Measurements from ENCODE around the gene ZSCAN22. TPM values are rescaled to one million over a fixed set of nuclear protein-coding genes. Genes with fewer than 3 reads are reported as not detected.

The ZSCAN22 gene
- polyA plus RNA-seq, 12 donors, result 2.6 to 4.0 (median 3.1) TPM; not detected in 2

Other genes with a start within 250 kb of the ZSCAN22 start
- 10 to 100 TPM in 11 of 12 donors, not detected in 1; 47.2 to 70.3 (median 55.2) TPM for gene ZSCAN18, start 228.8 kb upstream of the ZSCAN22 start, polyA plus RNA-seq (ENCODE audit: insufficient read length in 12 of 12)
- gene ZNF329, start 176.2 kb upstream of the ZSCAN22 start, polyA plus RNA-seq (ENCODE audit: insufficient read length in 12 of 12), result 10 to 100 TPM in 11 of 12 donors, not detected in 1; 10.5 to 14.9 (median 13.2) TPM
- gene ZNF274, start 143.9 kb upstream of the ZSCAN22 start, polyA plus RNA-seq (ENCODE audit: insufficient read length in 12 of 12), result 10 to 100 TPM in 4 of 12 donors, 1 to 10 TPM in 7, not detected in 1; 7.6 to 21.2 (median 9.4) TPM
- gene ZNF544, start 98.1 kb upstream of the ZSCAN22 start, polyA plus RNA-seq (ENCODE audit: insufficient read length in 12 of 12), result 10 to 100 TPM in 11 of 12 donors, not detected in 1; 13.0 to 24.3 (median 16.1) TPM
- gene ZNF8, start 48.0 kb upstream of the ZSCAN22 start, polyA plus RNA-seq (ENCODE audit: insufficient read length in 12 of 12), result 1 to 10 TPM in 11 of 12 donors, not detected in 1; 4.0 to 7.0 (median 5.6) TPM
- 10 to 100 TPM in 11 of 12 donors, not detected in 1; 25.9 to 51.7 (median 28.4) TPM for gene ERVK3-1, start 21.6 kb upstream of the ZSCAN22 start, polyA plus RNA-seq (ENCODE audit: insufficient read length in 12 of 12)
- gene A1BG, start 26.5 kb downstream of the ZSCAN22 start, polyA plus RNA-seq (ENCODE audit: insufficient read length in 12 of 12), result 1 to 10 TPM in 10 of 12 donors, not detected in 2; 2.3 to 6.0 (median 2.9) TPM
- 1 to 10 TPM in 10 of 12 donors, not detected in 2; 1.6 to 3.0 (median 1.9) TPM for gene ZNF497, start 35.8 kb downstream of the ZSCAN22 start, polyA plus RNA-seq (ENCODE audit: insufficient read length in 12 of 12)
- gene ZNF837, start 54.0 kb downstream of the ZSCAN22 start, polyA plus RNA-seq (ENCODE audit: insufficient read length in 12 of 12), result 1 to 10 TPM in 8 of 12 donors, under 1 TPM in 3, not detected in 1; 0.65 to 8.8 (median 1.2) TPM
- 1,000 to 10,000 TPM in 9 of 12 donors, 100 to 1,000 TPM in 2, not detected in 1; 942 to 1,724 (median 1,496) TPM for gene RPS5, start 60.3 kb downstream of the ZSCAN22 start, polyA plus RNA-seq (ENCODE audit: insufficient read length in 12 of 12)
- under 1 TPM in 1 of 12 donors, not detected in 11; 0.57 TPM for gene RNF225, start 68.7 kb downstream of the ZSCAN22 start, polyA plus RNA-seq (ENCODE audit: insufficient read length in 12 of 12)
- gene ZNF584, start 81.7 kb downstream of the ZSCAN22 start, polyA plus RNA-seq (ENCODE audit: insufficient read length in 12 of 12), result 1 to 10 TPM in 10 of 12 donors, not detected in 2; 4.6 to 7.0 (median 5.9) TPM
- 1 to 10 TPM in 11 of 12 donors, not detected in 1; 3.4 to 6.5 (median 5.3) TPM for gene ZNF132, start 113.2 kb downstream of the ZSCAN22 start, polyA plus RNA-seq (ENCODE audit: insufficient read length in 12 of 12)
- gene ZNF324B, start 124.6 kb downstream of the ZSCAN22 start, polyA plus RNA-seq (ENCODE audit: insufficient read length in 12 of 12), result 1 to 10 TPM in 10 of 12 donors, not detected in 2; 2.3 to 4.4 (median 3.1) TPM
- 10 to 100 TPM in 1 of 12 donors, 1 to 10 TPM in 10, not detected in 1; 3.8 to 11.7 (median 4.6) TPM for gene ZNF324, start 140.1 kb downstream of the ZSCAN22 start, polyA plus RNA-seq (ENCODE audit: insufficient read length in 12 of 12)
- gene ZNF446, start 149.4 kb downstream of the ZSCAN22 start, polyA plus RNA-seq (ENCODE audit: insufficient read length in 12 of 12), result 10 to 100 TPM in 1 of 12 donors, 1 to 10 TPM in 10, not detected in 1; 4.8 to 10.4 (median 6.8) TPM
- 1 to 10 TPM in 10 of 12 donors, not detected in 2; 2.0 to 4.1 (median 3.8) TPM for gene SLC27A5, start 185.0 kb downstream of the ZSCAN22 start, polyA plus RNA-seq (ENCODE audit: insufficient read length in 12 of 12)
- 10 to 100 TPM in 2 of 12 donors, 1 to 10 TPM in 9, not detected in 1; 5.3 to 13.3 (median 8.3) TPM for gene ZBTB45, start 192.8 kb downstream of the ZSCAN22 start, polyA plus RNA-seq (ENCODE audit: insufficient read length in 12 of 12)
- 100 to 1,000 TPM in 11 of 12 donors, not detected in 1; 218 to 448 (median 333) TPM for gene TRIM28, start 217.1 kb downstream of the ZSCAN22 start, polyA plus RNA-seq (ENCODE audit: insufficient read length in 12 of 12)
- 100 to 1,000 TPM in 1 of 12 donors, 10 to 100 TPM in 10, not detected in 1; 63.8 to 111 (median 69.9) TPM for gene CHMP2A, start 228.1 kb downstream of the ZSCAN22 start, polyA plus RNA-seq (ENCODE audit: insufficient read length in 12 of 12)
- gene UBE2M, start 231.6 kb downstream of the ZSCAN22 start, polyA plus RNA-seq (ENCODE audit: insufficient read length in 12 of 12), result 10 to 100 TPM in 11 of 12 donors, not detected in 1; 49.2 to 72.5 (median 64.6) TPM
- gene MZF1, start 246.3 kb downstream of the ZSCAN22 start, polyA plus RNA-seq (ENCODE audit: insufficient read length in 12 of 12), result 10 to 100 TPM in 10 of 12 donors, 1 to 10 TPM in 1, not detected in 1; 9.5 to 38.1 (median 13.8) TPM